Measurements from ENCODE around the gene ANXA8.

The ANXA8 gene

GRCh38 chr10:47449102-47449978 lies 34.6 kb downstream of the ANXA8 start:
- H3K27ac Mint-ChIP-seq, result no peak overlapping the region
- no peak overlapping the region for H3K4me3 Mint-ChIP-seq
- H3K9me3 Mint-ChIP-seq, result peaks cover 12 to 14% of the 10 kb centered on the region in 2 donors
- DNase-seq, result no peak
- H3K36me3 Mint-ChIP-seq (ENCODE audit: insufficient read depth), result no peaks in the 10 kb centered on the region
- H3K4me1 Mint-ChIP-seq (ENCODE audit: low read depth in 2 of 2), result no peaks in the 10 kb centered on the region
- no peak for ATAC-seq (replicated peaks)
- H3K27me3 Mint-ChIP-seq, result peaks cover 20 to 23% of the 10 kb centered on the region in 2 donors

GRCh38 chr10:47447705-47448104 lies 36.2 kb downstream of the ANXA8 start:
- ATAC-seq (replicated peaks), result no peak

GRCh38 chr10:47447209-47447608 lies 36.7 kb downstream of the ANXA8 start:
- DNase-seq, result no peak
- no peaks in the 10 kb centered on the region for H3K36me3 Mint-ChIP-seq (ENCODE audit: insufficient read depth)

More at GRCh38 chr10:47447705-47448104, 36.2 kb downstream of the ANXA8 start:
- H3K9me3 Mint-ChIP-seq, result peaks cover 12 to 15% of the 10 kb centered on the region in 2 donors
- no peak overlapping the region for H3K4me3 Mint-ChIP-seq
- no peaks in the 10 kb centered on the region for H3K4me1 Mint-ChIP-seq (ENCODE audit: low read depth in 2 of 2)
- peaks cover 8 to 21% of the 10 kb centered on the region in 2 donors for H3K27me3 Mint-ChIP-seq
- DNase-seq, result no peak
- H3K27ac Mint-ChIP-seq, result no peak overlapping the region
- H3K36me3 Mint-ChIP-seq (ENCODE audit: insufficient read depth), result no peaks in the 10 kb centered on the region

GRCh38 chr10:47445720-47446119 lies 38.2 kb downstream of the ANXA8 start:
- Mint-ChIP-seq H3K4me1 (ENCODE audit: low read depth in 2 of 2) (no peaks in the 10 kb centered on the region), H3K27me3 (peaks cover 28 to 30% of the 10 kb centered on the region in 2 donors), H3K4me3 (no peak overlapping the region), H3K36me3 (ENCODE audit: insufficient read depth) (no peaks in the 10 kb centered on the region), H3K9me3 (peaks cover 12 to 15% of the 10 kb centered on the region in 2 donors), H3K27ac (no peak overlapping the region)
- DNase-seq (no peak), ATAC-seq (replicated peaks) (no peak)

More at GRCh38 chr10:47447209-47447608, 36.7 kb downstream of the ANXA8 start:
- no peak overlapping the region for H3K27ac Mint-ChIP-seq
- H3K27me3 Mint-ChIP-seq, result peaks cover 13 to 26% of the 10 kb centered on the region in 2 donors
- peaks cover 12 to 15% of the 10 kb centered on the region in 2 donors for H3K9me3 Mint-ChIP-seq
- ATAC-seq (replicated peaks), result no peak
- no peak overlapping the region for H3K4me3 Mint-ChIP-seq
- H3K4me1 Mint-ChIP-seq (ENCODE audit: low read depth in 2 of 2), result no peaks in the 10 kb centered on the region

GRCh38 chr10:47444047-47444446 lies 39.9 kb downstream of the ANXA8 start:
- Mint-ChIP-seq H3K36me3 (ENCODE audit: insufficient read depth) (no peaks in the 10 kb centered on the region), H3K27me3 (peaks cover 36 to 38% of the 10 kb centered on the region in 2 donors), H3K4me1 (ENCODE audit: low read depth in 2 of 2) (no peaks in the 10 kb centered on the region), H3K4me3 (no peak overlapping the region), H3K9me3 (peaks cover 12 to 15% of the 10 kb centered on the region in 2 donors), H3K27ac (no peak overlapping the region)
- no peak for ATAC-seq (replicated peaks)
- DNase-seq, result no peak

- Mint-ChIP-seq H3K27me3 (peaks cover 29 to 39% of the 10 kb centered on the region in 2 donors), H3K36me3 (ENCODE audit: insufficient read depth) (no peaks in the 10 kb centered on the region), H3K4me1 (ENCODE audit: low read depth in 2 of 2) (no peaks in the 10 kb centered on the region), H3K4me3 (no peak overlapping the region), H3K9me3 (peaks cover 6 to 17% of the 10 kb centered on the region in 2 donors), H3K27ac (no peak overlapping the region)
- DNase-seq, result no peak
- ATAC-seq (replicated peaks), result no peak
Observed at GRCh38 chr10:47443145-47443544, 40.8 kb downstream of the ANXA8 start.

- no peak for DNase-seq
- Mint-ChIP-seq H3K27ac (no peak overlapping the region), H3K27me3 (peaks cover 23 to 39% of the 10 kb centered on the region in 2 donors), H3K9me3 (peaks cover 0 to 12% of the 10 kb centered on the region in 2 donors), H3K36me3 (ENCODE audit: insufficient read depth) (no peaks in the 10 kb centered on the region), H3K4me3 (no peak overlapping the region), H3K4me1 (ENCODE audit: low read depth in 2 of 2) (no peaks in the 10 kb centered on the region)
- ATAC-seq (replicated peaks), result no peak
Observed at GRCh38 chr10:47442351-47442750, 41.6 kb downstream of the ANXA8 start.

- H3K36me3 Mint-ChIP-seq (ENCODE audit: insufficient read depth), result no peaks in the 10 kb centered on the region
- no peaks in the 10 kb centered on the region for H3K4me1 Mint-ChIP-seq (ENCODE audit: low read depth in 2 of 2)
- H3K4me3 Mint-ChIP-seq, result no peak overlapping the region
- no peak for ATAC-seq (replicated peaks)
- H3K27ac Mint-ChIP-seq, result no peak overlapping the region
- no peak for DNase-seq
- peaks cover 23 to 39% of the 10 kb centered on the region in 2 donors for H3K27me3 Mint-ChIP-seq
- H3K9me3 Mint-ChIP-seq, result peaks cover 0 to 12% of the 10 kb centered on the region in 2 donors
Observed at GRCh38 chr10:47441938-47442337, 42.0 kb downstream of the ANXA8 start.

- peaks cover 30 to 39% of the 10 kb centered on the region in 2 donors for H3K27me3 Mint-ChIP-seq
- no peak for DNase-seq
- H3K4me3 Mint-ChIP-seq, result no peak overlapping the region
- no peak overlapping the region for H3K27ac Mint-ChIP-seq
- H3K9me3 Mint-ChIP-seq, result peaks cover 0 to 4% of the 10 kb centered on the region in 2 donors
- no peaks in the 10 kb centered on the region for H3K36me3 Mint-ChIP-seq (ENCODE audit: insufficient read depth)
- no peak for ATAC-seq (replicated peaks)
- H3K4me1 Mint-ChIP-seq (ENCODE audit: low read depth in 2 of 2), result no peaks in the 10 kb centered on the region
Observed at GRCh38 chr10:47440207-47440606, 43.7 kb downstream of the ANXA8 start.

GRCh38 chr10:47438857-47439474 lies 44.9 kb downstream of the ANXA8 start:
- Mint-ChIP-seq H3K4me3 (no peak overlapping the region), H3K27me3 (peaks cover 30 to 39% of the 10 kb centered on the region in 2 donors), H3K27ac (no peak overlapping the region), H3K9me3 (peaks cover 0 to 3% of the 10 kb centered on the region in 2 donors), H3K4me1 (ENCODE audit: low read depth in 2 of 2) (no peaks in the 10 kb centered on the region), H3K36me3 (ENCODE audit: insufficient read depth) (no peaks in the 10 kb centered on the region)
- no peak for DNase-seq
- no peak for ATAC-seq (replicated peaks)

- Mint-ChIP-seq H3K4me3 (no peak overlapping the region), H3K9me3 (peaks cover 0 to 1% of the 10 kb centered on the region in 2 donors), H3K36me3 (ENCODE audit: insufficient read depth) (no peaks in the 10 kb centered on the region), H3K4me1 (ENCODE audit: low read depth in 2 of 2) (no peaks in the 10 kb centered on the region), H3K27me3 (peaks cover 28 to 29% of the 10 kb centered on the region in 2 donors), H3K27ac (no peak overlapping the region)
- ATAC-seq (replicated peaks) (no peak), DNase-seq (no peak)
Observed at GRCh38 chr10:47435081-47435480, 48.8 kb downstream of the ANXA8 start.

GRCh38 chr10:47425813-47426419 lies 58.0 kb downstream of the ANXA8 start:
- Mint-ChIP-seq H3K36me3 (ENCODE audit: insufficient read depth) (peaks cover 3% of the 10 kb centered on the region), H3K27me3 (peaks cover 4 to 8% of the 10 kb centered on the region in 2 donors), H3K27ac (no peak overlapping the region), H3K4me1 (ENCODE audit: low read depth in 2 of 2) (no peaks in the 10 kb centered on the region), H3K4me3 (no peak overlapping the region), H3K9me3 (no peaks in the 10 kb centered on the region)
- no peak for ATAC-seq (replicated peaks)
- no peak for DNase-seq

GRCh38 chr10:47424231-47424630 lies 59.7 kb downstream of the ANXA8 start:
- Mint-ChIP-seq H3K4me1 (ENCODE audit: low read depth in 2 of 2) (no peaks in the 10 kb centered on the region), H3K36me3 (ENCODE audit: insufficient read depth) (peaks cover 3% of the 10 kb centered on the region), H3K27ac (no peak overlapping the region), H3K4me3 (no peak overlapping the region), H3K27me3 (no peaks in the 10 kb centered on the region), H3K9me3 (no peaks in the 10 kb centered on the region)
- DNase-seq (no peak), ATAC-seq (replicated peaks) (no peak)
